NOMO-1 treated with DMSO at 0.1 percent for 48 hours (cell line): ENCODE data around the gene OTX2.

Experiments used
- DNase-seq: peaks from one replicate; lab custom pipeline; 2025; ENCODE audit not compliant: unreplicated experiment; lab: John Stamatoyannopoulos, UW

OTX2 gene

GRCh38 chr14:56810147-56810719 is at the start of gene OTX2:
Gene OTX2, minus strand, starts transcription at chr14:56810479. Its CDS starts 5,023 bp downstream, at chr14:56805456.
- no peak for DNase-seq

GRCh38 chr14:56858422-56858821 is 48.1 kb upstream of the OTX2 start:
- DNase-seq = peak; percentile 19

DNA sequence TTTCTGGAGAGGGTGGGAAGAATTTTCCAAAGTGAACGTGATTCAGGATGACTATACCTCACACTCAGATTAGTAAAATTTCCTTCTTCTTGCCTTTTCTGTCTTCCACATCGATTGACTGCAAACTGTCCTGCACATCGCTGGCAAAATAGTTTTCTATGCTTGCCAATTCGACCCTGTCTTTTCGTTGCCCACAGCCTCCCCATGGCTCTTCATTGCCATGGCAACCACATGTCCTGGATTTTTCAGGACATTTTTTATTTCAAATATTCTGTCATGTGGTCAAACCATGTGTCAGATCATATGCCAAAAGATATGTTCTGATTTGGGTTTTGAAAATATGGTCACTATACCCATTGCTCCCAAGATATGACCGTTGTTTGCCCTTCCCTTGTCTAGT is 46.9 kb upstream of the OTX2 start:
- no peak for DNase-seq

DNA sequence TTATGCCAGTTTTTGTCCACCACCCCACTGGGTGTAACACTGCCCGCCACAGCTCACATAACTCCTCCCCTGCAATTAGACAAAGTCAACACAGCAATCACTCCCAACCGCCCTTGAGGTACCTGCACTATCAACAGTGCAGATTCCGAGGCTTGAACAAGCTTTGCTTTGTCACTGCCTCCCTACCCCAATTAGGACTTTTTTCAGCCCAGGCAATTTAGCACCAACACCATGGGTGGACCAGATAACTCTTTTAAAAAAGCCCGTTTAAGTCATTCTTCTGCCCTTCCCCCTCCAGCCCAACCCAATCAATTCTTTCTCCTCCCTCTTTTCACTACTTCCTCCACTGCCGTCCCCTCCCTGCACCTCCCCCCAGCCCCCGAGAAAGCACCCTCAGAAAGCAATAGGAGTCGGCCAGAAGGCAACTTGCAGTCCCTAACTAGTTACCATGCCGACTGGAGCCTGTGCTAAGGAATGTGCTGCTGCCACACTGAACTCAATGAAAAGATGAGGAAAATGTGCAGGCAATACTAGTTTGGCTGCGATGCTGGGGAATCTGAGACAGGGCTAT is 45.7 kb upstream of the OTX2 start:
- DNase-seq = peak; percentile 67

DNA sequence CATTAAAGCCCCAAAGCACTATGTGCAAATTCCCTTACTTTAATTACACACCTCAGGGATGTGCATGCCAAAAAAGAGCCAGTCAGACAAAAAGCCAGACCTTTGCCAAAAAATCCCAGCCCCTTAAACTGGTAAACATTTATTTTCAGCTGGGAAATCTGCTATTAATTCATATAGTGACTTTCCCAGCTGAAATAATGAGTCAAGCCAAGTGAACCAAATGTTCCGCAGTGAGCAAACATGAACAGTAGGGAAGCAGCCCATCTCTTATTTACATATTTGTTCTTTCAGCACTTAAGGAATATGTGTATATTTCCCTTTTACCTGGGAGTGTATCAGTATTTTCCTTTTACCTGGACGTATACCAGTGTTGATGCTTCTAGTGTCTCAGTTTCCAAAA is 44.0 kb upstream of the OTX2 start:
- DNase-seq = no peak

DNA sequence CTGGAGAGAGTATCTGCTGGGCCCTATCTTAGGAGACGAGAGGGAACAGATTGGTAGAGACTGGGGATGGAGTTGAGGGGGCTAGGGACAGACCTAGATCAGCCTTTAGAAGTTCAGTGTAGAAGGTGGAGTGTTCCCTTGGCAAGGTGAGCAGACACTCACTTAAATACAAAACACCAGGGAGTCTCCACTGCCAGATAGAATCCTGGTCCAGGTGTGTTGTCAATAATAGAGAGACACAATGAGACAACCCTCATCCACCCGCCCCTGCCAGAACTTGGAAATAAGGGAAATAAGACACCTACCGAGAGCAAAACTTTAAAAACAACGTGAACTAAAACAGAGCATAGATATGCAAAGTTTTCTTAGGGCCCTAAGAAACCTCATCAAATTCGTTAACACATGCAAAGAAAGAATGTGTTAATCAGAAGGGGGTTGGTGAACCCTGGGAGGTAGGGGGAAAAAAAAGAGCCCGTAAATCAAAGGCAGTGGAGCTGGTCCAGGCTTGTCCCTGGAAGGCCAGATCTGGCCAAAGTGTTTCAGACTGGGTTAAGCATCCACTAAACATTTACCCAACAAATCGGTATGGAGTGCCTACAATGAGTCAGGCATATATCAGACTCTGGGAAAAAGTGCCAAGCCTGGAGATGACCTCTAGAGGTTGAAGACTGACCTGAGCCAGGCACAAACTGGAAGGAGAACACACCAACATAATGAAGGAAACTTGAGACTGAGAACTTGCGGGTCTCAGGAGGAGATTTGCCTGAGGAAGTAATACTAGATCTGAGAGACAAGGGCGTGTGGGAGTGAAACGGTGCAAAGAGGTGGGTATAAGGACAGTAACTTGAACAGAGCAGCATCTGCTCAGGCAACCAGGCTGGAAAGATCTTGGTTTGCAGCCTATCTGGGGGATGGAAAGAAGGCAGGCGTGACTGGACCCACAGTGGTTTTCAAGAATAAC is 37.0 kb upstream of the OTX2 start:
- DNase-seq = no peak

DNA sequence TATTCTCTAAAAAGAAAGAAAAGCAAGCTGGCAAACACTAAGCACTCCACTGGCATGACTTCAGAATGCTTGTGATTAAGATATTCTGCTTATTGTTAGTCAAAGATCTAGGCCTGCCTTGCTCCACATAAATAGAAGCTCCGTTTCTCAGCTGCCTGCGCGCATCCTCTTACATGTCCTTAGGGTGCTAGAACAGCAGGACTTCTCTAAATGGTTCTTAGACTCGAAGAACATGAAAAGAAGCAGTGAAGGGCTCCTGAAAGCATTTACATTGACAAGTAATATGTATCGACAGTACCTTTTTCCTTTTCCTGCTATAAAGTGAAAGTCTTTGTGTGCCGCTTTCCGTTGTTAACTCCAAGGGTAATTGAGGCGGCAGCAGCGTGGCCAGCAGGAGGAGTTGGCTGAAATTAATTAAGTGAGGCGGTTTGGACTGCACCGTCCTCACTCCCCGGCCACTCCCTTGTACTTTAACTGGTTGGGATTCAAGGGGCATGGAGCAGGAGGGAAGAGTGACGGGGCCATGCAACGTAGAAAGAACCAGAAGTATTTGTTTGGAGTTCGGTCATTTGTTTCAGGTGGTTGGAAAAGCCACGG is 34.2 kb upstream of the OTX2 start:
- no peak for DNase-seq

DNA sequence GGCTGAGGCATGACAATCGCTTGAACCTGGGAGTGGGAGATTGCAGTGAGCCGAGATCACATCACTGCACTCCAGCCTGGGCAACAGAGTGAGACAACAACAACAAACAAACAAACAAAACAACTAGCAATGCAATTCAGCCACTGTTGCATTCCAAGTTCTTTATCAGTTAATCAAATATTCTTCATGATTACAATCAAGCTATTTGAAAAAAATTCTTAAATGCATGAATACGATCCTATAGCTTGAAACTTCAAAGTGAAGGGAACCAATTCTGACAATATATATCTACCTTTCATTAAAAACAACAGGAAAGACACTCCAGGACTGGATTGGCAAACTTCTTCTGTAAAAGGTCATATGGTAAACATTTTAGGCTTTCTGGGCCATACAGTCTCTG is 31.3 kb upstream of the OTX2 start:
- no peak for DNase-seq

- no peak for DNase-seq
These were observed 29.9 kb upstream of the OTX2 start for GRCh38 chr14:56840221-56840620.

GRCh38 chr14:56829151-56829550 is 18.9 kb upstream of the OTX2 start:
- DNase-seq = no peak

GRCh38 chr14:56826214-56826613 is 15.9 kb upstream of the OTX2 start:
- no peak for DNase-seq

DNA sequence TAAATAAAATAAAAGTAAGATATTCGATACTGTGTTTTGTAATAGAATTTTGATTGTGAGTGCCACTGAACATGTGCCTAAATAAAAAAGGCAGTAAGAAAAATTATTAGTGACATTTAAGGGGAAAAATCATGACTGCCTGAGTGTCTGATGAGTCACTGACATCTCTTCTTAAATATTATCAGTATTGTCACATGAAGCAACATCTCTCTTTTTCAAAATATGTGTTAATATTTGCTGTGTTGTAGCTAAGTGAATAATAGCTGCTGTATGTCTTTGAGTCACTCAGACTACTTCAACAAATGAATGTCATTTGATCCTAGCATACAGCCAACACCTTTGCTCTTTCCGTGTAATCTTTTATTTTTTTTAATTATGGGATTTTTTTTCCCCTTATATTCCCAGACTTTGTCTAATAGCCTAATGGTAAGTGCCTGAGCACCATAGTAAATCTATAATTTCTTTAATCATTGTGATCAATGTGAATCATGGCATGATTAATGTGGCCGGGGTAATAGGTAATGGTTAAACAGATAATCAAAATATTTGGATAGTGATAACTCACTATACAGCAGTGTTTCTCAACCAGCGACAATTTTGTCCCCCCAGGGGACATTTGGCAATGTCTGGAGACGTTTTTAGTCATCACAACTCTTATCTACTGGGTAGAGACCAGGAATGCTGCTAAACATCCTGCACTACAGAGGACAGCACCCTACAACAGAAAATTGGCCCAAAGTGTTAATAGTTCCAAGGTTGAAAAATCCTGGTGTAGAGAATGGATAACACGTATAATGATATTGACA is 11.7 kb upstream of the OTX2 start:
- no peak for DNase-seq

GRCh38 chr14:56821177-56821576 is 10.9 kb upstream of the OTX2 start:
- no peak for DNase-seq

GRCh38 chr14:56817396-56817921 is 7.2 kb upstream of the OTX2 start:
- no peak for DNase-seq

DNA sequence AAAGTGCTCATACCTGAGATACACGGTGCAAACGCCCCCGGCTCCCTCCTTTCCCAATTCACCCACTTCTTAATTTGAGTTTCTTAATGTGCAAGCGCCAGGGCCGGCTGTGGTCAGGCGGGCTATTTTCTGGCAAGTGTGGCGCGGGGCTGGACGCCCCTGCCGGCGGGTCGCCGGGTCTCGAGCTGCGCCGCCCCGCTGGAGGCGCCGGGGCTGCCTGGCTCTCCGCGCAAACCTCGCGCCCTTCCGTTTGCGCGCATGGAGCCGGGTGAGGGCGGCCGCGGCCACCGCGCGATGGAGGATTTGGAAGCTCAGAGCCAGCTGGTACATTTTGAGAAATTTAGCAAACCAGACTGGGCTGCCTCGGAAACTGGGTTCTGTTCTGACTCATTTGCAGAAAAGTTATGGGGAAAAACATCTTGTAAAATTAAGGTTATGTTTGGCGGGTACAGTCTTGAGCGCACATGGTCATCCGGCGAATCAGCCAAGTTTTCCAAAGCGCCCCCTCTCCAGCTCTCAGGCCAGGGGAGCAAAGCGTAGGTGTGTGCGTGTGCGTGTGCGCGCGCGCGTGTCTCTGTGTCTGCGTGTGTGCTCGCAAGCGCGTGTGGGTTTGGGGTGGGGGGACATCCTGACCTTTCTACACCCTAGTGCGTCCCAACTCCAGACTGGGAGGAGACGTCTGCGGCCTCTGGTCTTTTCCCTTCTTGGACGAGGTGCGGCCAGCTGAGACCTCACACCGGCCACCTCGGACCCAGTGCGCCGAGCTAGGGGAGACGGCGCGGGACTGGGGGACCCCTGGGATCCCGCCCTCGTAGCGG is 6.5 kb upstream of the OTX2 start:
- no peak for DNase-seq

DNA sequence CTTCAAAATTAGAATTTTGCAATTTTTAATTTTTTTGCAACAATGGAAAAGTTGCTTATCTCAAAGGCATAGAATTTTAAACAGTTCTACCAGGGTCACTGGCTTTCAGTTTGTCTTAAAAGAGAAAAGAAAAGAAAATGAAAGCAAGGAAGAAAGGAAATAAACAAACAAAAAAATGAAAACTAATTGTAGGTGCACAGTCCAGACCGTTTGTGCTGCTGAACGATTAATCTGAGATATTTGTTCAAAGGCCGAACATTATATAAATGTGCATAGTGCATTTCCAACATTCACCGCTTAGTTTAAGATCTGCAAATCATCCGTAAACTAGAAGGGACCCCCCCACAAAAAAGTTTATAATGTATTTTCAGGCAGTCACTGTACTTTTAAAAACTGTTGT is 5.5 kb upstream of the OTX2 start:
- no peak for DNase-seq

GRCh38 chr14:56814969-56815700 is 4.9 kb upstream of the OTX2 start:
- no peak for DNase-seq

DNA sequence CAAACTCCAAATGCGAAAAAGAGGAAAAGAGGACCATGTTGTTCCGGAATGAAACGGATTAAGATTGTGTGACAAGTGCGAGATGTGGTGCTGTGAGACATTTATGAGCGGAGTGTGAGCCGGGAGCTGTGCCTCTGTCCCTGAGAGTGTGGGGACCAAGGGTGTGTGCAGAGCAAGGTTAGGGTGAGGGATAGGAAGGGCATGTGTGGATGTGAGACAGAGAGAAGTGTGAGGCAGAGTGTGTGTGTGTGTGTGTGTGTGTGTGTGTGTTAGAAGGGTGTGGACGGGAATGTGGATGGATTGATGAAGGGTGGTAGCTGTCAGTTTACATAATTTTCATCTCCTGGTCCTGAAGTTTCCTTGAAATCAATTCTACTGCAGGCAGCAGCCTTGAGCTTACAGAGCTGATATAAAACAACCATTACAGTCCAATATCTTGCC is 4.3 kb upstream of the OTX2 start:
- no peak for DNase-seq

DNA sequence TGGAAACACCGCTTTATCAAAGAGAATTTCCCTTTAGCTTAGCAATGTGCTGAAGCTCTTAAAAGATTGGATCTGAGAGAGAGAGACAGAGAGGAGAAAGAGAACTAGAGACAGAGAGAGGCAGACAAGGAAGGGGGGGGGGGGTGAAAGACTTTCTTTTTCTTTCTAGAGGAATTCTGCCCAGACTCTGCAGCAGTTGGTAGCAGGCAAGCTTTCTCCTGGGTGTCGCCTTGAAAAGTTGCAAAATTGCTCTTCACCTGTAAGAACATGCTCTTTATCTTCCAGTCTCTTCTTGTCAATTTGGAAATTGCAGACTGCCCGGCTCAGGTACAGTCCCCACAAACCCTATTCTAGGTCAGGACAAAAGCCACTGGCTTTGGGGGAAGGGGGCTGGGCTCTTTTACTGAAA is 2.9 kb upstream of the OTX2 start:
- DNase-seq = no peak
